GM21528 (cell line): ENCODE data around the gene KCTD20.

Source experiments
- ATAC-seq: cut with Tn5 transposase; IDR thresholded peaks from one replicate; pipeline ENCODE4 v1.9.1; 2021; ENCODE audit warnings: mild to moderate bottlenecking, moderate library complexity; ENCODE audit not compliant: unreplicated experiment, low FRiP score

The KCTD20 gene

DNA sequence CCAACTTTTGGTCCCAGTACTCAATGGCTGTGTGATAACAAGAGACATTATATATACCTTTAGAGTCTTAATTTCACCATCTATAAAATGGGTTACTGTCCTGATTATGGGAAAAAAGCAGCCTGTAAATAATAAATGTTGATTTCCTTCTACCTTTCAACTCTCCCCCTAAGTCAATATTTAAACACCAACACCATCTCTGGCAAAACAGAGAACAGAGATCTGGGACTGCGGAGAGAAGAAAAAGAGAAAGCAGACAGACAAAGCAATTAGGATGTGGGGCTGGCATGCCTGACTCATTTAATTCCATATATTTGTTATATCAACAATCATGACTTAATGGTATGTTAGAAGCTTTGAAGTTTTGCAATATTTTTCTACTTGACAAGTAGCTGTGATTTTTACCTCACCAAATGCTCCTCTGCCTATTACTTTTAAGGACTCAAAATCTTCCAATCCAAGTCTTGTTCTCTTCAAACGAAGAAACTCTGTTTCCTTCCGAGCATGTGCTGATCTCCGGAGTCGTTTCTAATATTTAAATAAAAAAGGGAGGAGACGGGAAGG is 81.2 kb downstream of the KCTD20 start:
- no peak for ATAC-seq

DNA sequence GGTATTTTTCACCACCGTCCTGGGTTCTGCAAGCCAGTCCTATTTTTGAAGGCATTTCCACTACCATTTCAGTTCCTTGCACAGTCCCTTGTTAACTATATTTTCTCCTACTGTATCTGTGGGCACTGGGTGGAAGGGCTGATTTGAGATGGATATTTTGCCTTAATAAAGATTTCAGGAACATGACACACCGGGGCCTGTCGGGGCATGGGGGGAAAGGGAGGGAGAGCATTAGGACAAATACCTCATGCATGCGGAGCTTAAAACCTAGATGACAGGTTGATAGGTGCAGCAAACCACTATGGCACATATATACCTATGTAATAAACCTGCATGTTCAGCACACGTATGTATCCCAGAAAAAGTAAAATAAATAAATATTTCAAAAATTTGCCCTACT is 82.1 kb downstream of the KCTD20 start:
- ATAC-seq = no peak

DNA sequence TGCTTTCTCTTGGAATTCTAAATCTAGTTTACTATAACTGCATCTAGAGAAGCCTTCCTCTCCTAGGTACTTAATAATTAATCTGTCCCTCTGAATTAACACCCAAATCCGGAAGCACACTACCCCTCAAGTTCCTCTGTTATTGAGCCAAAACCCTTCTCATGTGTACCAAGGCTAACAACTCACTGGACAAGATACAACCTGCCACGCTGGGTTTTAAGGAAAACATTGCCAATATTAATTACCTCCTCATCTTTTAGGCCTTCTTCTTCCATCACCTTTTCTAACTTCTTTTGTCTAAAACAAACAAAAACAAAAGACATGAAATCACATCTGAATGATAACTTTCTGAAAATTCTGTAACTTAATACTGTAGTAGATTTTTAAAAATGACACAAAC is 82.5 kb downstream of the KCTD20 start:
- ATAC-seq = no peak

DNA sequence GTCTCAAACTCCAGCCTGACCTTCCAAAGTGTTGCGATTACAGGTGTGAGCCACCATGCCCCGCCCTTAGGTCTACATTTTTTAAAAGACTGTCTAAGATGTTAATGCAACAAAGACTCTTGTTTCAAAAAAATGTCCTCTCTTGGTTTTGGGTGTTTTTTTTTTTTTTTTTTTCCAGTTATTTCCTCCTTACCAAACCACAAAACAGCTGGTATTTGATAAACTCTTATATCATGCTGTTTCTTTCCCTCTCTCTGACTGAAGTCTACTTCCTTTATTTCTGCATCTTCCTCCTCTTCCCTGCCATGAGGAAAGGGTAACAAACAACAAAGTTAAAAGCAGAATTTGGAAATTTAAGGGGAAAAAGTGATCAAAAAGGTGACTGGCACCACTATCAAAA is 83.3 kb downstream of the KCTD20 start:
- no peak for ATAC-seq

DNA sequence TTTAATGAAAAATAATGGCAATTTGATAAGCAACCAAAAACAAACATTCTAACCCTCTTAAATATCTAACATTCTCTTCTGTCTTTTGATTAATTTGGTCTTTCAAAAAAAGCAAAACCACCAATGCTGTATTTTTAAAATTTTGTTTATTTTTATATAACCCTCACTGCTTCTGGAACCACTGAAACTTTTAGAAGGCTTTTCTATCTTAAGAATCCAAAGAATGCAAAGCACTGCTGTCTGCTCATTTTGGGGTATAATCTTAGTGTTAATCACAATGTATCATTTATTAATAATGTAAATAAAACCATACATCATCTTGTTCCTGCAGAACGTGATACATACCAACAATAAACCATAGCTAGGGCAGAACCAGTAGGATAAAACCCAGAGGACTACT is 90.5 kb downstream of the KCTD20 start:
- ATAC-seq = no peak

DNA sequence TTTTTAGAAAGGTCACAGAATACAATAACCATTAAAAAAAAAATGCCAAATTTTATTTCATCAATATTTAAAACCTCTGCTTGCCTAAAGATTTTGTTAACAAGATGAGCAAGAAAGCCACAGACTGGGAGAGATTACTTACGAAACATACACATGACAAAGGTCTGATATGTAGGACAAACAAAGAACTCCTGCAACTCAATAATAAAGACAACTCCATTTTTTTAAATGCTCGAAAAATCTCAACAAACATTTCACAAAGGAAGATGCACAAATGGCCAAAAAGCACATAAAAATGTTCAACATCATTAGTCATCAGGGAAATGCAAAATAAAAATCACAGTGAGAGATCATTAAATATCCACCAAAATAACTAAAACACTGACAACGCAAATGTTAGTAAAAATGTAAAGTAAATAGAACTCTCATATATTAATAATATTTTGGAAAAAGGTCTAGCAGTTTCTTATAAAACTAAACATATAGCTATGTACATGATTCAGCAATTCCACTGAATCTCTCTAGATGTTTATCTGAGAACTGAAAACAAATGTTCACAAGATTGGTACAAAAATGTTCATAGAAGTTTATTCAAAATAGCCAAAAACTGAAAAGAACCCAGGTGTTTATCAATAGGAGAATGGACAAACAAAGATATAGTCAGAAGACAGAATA is 94.2 kb downstream of the KCTD20 start:
- ATAC-seq = no peak

DNA sequence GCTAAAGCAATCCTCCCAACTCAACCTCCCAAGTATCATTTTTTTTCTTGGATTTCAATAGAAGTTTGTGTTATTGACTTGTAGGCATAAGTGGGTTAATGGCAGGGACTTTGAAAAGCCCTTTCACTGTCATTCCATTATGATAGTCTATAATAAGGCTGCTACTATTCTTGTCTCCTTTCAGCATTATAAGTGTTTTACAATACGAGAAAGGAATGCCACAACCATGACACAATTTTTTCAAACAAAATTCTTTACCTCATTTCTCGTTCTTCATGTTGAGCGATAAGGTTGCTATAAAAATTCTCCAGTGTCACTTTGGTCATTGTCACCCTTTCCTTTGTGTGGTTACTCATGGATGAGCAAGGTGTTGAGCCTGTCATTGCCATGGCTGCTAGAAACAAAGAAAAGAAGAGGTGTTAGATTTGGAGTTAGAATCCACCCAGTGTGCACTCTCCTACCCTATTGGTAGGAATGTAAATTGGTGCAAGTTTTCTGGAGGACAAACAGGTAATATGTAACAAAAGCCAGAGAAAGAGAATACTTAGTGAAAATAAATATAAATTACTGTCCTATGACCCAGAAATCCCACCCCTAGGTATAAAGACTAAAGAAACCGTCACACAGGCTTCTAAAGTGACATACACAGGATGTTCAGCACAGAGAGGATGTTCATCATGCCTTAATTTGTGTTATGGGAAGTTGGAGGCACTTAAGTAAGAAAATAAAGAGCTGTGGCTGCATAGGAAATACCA is 97.2 kb downstream of the KCTD20 start:
- no peak for ATAC-seq
